ENCODE measurements around the gene FAM72D. TPM values are rescaled to one million over a fixed set of nuclear protein-coding genes. Genes with fewer than 3 reads are reported as not detected.
A peak's percentile ranks its signal among the peaks of the same experiment; 100 is the strongest.
"Not testable (repeated sequence)": the region's sequence is repeated elsewhere in the genome, so short reads cannot be mapped to it uniquely, and the experiment has no call there.

Gene FAM72D
- total RNA-seq, 3 donors from 2014 or later (not counting 1 experiment from before 2014, with no cell fraction given) = 0.39 TPM; not detected in 2

DNA sequence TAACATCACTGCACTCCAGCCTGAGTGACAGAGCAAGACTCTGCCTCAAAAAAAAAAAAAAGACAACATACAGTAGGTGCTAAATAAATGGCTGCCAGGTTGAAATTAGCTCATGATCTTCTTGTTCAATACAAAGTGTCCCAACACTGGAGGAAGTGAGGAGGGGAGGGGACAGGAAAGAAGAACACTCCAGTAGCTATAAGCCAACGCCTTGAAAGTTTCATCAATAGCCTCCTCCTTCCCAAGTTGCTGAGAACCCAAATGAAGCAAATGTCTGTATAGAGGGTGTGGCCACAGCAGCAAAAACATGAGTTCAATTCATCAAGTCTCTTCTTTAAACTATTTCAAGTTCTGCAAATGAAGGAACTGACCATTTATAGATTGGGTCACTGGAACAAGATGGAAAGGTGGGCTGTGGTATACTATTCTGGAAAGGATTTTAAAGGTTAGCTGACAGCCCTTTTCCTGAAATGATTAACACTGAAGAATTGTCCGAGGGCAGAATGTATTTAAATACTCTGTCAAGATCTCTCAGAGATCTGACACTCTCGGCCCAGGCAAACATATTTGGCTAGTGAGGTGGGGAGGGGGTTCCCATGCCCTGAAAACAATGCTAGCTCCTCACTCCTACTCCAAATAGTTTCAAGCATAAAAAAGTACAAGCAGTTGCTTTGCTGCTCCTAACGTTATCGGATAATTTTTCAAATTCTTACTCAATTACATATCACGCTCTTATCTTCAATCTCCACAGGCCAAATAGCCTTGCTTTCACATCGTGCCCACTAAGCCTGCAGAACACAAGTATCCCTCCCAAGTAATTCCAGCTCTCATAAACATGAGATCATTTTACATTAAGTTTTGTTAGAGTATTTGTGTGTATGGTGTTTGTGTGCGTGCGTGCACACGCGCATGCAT is 17.6 kb upstream of the FAM72D start:
- H3K9me3 ChIP-seq (ENCODE audit: control insufficient read depth, insufficient read depth, low read length); H3K36me3 ChIP-seq (ENCODE audit: control insufficient read depth, insufficient read depth, low read length); H3K4me1 Mint-ChIP-seq; H3K4me3 ChIP-seq (ENCODE audit: low read length); ATAC-seq; H3K27me3 ChIP-seq (ENCODE audit: control insufficient read depth, insufficient read depth, low read length); H3K27me3 Mint-ChIP-seq (ENCODE audit: low read depth in 2 of 2); H3K9me3 Mint-ChIP-seq; DNase-seq; intact Hi-C loops (cut with micrococcal nuclease); H3K4me1 ChIP-seq (ENCODE audit: control insufficient read depth, insufficient read depth, low read length); H3K4me3 Mint-ChIP-seq; H3K27ac Mint-ChIP-seq; H3K36me3 Mint-ChIP-seq; H3K27ac ChIP-seq (ENCODE audit: low read length): not testable (repeated sequence)
- WGBS (ENCODE audit: insufficient coverage) = no CpG with 5 or more reads among the region's 11 CpGs

DNA sequence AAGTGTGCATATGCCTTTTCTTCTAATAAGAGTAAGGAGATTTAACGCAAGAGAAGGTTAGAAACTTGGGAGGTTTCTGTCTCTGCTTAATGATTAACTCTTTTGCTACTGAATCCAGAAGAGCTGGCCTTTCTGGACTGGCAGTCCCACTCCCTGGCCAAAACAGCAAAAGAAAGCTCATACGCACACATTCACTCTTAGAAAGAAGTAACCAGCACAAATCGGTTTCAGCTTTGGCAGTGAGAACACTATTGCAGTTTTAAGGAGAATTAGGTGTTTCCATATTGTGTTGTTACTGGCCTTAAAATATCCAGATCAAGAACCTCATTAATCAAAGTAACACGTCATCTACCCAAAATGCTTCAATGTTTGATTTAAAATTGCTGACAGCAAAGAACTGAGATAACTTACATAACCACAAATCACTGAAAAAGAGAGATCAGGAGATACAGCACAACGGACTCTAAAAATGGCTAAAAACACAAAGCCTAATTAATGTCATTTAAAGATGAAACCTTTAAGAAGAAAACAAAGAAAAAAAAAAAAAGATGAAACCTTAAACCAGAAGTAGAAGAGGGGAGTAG is 16.9 kb upstream of the FAM72D start:
- H3K9me3 Mint-ChIP-seq; H3K27ac ChIP-seq (ENCODE audit: low read length); H3K27me3 Mint-ChIP-seq (ENCODE audit: low read depth in 2 of 2); DNase-seq; H3K36me3 Mint-ChIP-seq; H3K4me1 ChIP-seq (ENCODE audit: control insufficient read depth, insufficient read depth, low read length); ATAC-seq; H3K27ac Mint-ChIP-seq; intact Hi-C loops (cut with micrococcal nuclease); H3K4me1 Mint-ChIP-seq; H3K4me3 Mint-ChIP-seq; H3K9me3 ChIP-seq (ENCODE audit: control insufficient read depth, insufficient read depth, low read length); H3K27me3 ChIP-seq (ENCODE audit: control insufficient read depth, insufficient read depth, low read length); H3K4me3 ChIP-seq (ENCODE audit: low read length); H3K36me3 ChIP-seq (ENCODE audit: control insufficient read depth, insufficient read depth, low read length): not testable (repeated sequence)
- WGBS (ENCODE audit: insufficient coverage) = no CpG with 5 or more reads among the region's 5 CpGs

DNA sequence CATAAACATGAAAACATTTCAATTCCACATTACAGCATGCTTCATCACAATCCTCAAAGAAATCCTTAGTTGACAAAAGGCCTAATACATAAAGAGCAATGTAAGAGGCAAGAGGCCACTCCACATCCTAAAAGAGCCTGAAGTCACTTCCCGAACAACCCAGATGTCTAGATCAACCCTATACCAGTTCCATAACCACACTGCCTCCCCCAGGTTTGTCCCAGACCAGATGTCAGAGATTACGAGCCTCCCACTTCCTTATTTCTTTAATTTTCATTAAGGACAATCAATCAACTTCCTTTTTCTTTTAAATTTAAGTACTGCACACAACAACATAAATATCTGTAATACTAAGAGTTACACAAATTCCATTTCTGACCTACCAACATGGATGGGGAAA is 16.0 kb upstream of the FAM72D start:
- intact Hi-C loops (cut with micrococcal nuclease); H3K36me3 Mint-ChIP-seq; H3K27me3 Mint-ChIP-seq (ENCODE audit: low read depth in 2 of 2); H3K4me1 Mint-ChIP-seq; H3K4me3 ChIP-seq (ENCODE audit: low read length); ATAC-seq; H3K4me1 ChIP-seq (ENCODE audit: control insufficient read depth, insufficient read depth, low read length); H3K4me3 Mint-ChIP-seq; H3K9me3 Mint-ChIP-seq; H3K27ac Mint-ChIP-seq; DNase-seq; H3K9me3 ChIP-seq (ENCODE audit: control insufficient read depth, insufficient read depth, low read length); H3K27ac ChIP-seq (ENCODE audit: low read length); H3K27me3 ChIP-seq (ENCODE audit: control insufficient read depth, insufficient read depth, low read length); H3K36me3 ChIP-seq (ENCODE audit: control insufficient read depth, insufficient read depth, low read length): not testable (repeated sequence)
- WGBS (ENCODE audit: insufficient coverage) = 70% methylated on average over 1 of the region's 2 CpGs

DNA sequence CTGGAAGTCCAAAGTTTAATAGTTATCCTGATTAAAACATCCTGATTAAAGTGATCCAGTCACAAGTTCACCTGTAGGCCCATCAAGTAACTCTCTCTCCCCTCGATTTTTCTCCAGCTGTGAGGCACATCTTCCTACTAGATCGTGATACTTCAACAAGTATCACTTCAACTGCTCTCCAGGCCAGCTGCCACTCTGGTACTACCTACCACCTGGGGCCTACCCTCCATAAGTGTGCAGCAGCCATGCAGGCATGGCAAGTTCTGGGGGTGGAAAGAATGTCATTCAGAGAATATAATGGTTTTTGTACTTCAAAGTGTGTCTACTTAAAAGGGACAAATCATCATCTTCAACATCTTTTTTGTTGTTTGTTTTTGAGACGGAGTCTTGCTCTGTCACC is 15.6 kb upstream of the FAM72D start:
- H3K36me3 Mint-ChIP-seq; ATAC-seq; H3K4me1 ChIP-seq (ENCODE audit: control insufficient read depth, insufficient read depth, low read length); H3K9me3 ChIP-seq (ENCODE audit: control insufficient read depth, insufficient read depth, low read length); H3K27me3 Mint-ChIP-seq (ENCODE audit: low read depth in 2 of 2); H3K9me3 Mint-ChIP-seq; H3K4me3 Mint-ChIP-seq; H3K27me3 ChIP-seq (ENCODE audit: control insufficient read depth, insufficient read depth, low read length); H3K27ac Mint-ChIP-seq; H3K27ac ChIP-seq (ENCODE audit: low read length); H3K36me3 ChIP-seq (ENCODE audit: control insufficient read depth, insufficient read depth, low read length); DNase-seq; intact Hi-C loops (cut with micrococcal nuclease); H3K4me1 Mint-ChIP-seq; H3K4me3 ChIP-seq (ENCODE audit: low read length): not testable (repeated sequence)
- WGBS (ENCODE audit: insufficient coverage) = 80% methylated on average over 2 of the region's 3 CpGs

DNA sequence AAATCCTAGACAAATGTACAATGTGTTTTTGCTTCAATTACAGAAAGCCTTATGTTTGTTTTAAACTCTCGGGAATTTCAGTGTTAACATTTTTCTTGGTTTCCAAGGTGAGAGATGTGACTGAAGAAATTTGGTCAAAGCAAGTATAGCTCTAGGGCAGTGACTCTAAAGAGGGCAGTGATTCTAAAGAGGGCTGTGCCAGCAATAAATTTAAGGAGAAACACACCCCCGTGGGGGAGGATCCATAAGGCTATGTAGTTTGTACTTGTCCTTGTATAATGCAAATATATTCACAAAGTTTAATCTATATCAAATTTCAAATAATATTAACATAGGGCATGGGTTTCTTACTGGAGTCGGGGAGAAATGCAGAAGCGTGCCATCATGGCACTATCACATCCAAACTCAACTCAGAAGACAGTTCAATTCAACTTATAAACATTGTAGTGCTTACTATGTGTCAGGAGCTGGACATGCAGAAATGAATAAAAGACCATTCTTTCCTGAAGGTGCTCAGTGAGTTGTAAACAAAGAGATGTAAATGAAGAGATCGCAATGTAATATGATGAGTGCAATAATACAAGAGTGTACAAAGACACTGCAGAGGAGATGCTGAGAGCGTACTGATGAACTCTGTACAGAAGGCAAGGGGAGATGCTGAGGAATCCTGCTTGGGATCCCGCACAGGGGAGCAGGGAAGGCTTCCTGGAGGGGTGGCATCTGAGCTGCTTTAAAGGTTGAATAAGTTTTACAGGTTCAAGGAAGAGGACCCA is 13.1 kb upstream of the FAM72D start:
- ATAC-seq; H3K27ac ChIP-seq (ENCODE audit: low read length); H3K9me3 ChIP-seq (ENCODE audit: control insufficient read depth, insufficient read depth, low read length); H3K4me1 Mint-ChIP-seq; H3K9me3 Mint-ChIP-seq; H3K4me3 Mint-ChIP-seq; intact Hi-C loops (cut with micrococcal nuclease); H3K27ac Mint-ChIP-seq; H3K27me3 Mint-ChIP-seq (ENCODE audit: low read depth in 2 of 2); DNase-seq; H3K27me3 ChIP-seq (ENCODE audit: control insufficient read depth, insufficient read depth, low read length); H3K4me3 ChIP-seq (ENCODE audit: low read length); H3K36me3 Mint-ChIP-seq; H3K4me1 ChIP-seq (ENCODE audit: control insufficient read depth, insufficient read depth, low read length); H3K36me3 ChIP-seq (ENCODE audit: control insufficient read depth, insufficient read depth, low read length): not testable (repeated sequence)
- WGBS (ENCODE audit: insufficient coverage) = 98% methylated on average over 2 of the region's 7 CpGs

DNA sequence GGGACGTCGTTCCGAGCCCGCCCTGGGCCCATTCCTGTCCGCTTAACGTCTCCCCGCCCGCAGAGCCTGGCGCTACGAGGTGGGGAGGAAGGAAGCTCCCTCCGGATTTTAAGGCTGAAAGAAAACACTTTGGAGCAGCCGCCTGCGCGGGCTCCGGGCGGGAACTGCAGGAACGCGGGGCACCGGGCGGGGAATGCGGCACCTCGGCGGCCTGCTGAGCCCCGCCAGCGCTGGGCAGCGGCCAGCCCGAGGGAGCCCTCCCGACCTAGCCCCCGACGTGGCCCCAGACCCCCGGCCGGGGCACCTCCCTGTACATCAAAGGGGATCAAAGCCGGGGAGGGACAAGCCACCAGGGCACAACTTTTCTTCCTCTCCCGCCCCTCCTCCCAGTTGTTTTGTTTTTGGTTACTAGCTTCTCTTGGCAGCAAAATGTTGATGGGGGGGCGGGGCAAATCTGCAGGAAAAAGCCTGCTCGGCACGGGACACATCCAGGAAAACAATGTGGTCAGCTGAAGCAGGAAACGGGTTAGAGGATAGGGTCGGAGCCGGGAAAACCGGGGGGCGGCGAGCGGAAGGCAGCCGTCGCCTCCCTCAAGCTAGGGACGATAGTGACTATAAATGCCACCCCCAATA is 2.1 kb upstream of the FAM72D start:
- DNase-seq = peak in 1 of 2 donors; percentile 2
- H3K27ac ChIP-seq (ENCODE audit: low read length); H3K4me1 ChIP-seq (ENCODE audit: control insufficient read depth, insufficient read depth, low read length); H3K4me3 ChIP-seq (ENCODE audit: low read length); H3K27me3 ChIP-seq (ENCODE audit: control insufficient read depth, insufficient read depth, low read length); H3K36me3 Mint-ChIP-seq; ATAC-seq; intact Hi-C loops (cut with micrococcal nuclease); H3K9me3 ChIP-seq (ENCODE audit: control insufficient read depth, insufficient read depth, low read length); H3K36me3 ChIP-seq (ENCODE audit: control insufficient read depth, insufficient read depth, low read length); H3K9me3 Mint-ChIP-seq; H3K4me1 Mint-ChIP-seq; H3K27me3 Mint-ChIP-seq (ENCODE audit: low read depth in 2 of 2): not testable (repeated sequence)
- WGBS (ENCODE audit: insufficient coverage) = 0% methylated on average over 14 of the region's 47 CpGs
- Mint-ChIP-seq H3K4me3 (peak overlapping the region; percentile 91), H3K27ac (peak overlapping the region in 1 of 2 donors; percentile 68)

DNA sequence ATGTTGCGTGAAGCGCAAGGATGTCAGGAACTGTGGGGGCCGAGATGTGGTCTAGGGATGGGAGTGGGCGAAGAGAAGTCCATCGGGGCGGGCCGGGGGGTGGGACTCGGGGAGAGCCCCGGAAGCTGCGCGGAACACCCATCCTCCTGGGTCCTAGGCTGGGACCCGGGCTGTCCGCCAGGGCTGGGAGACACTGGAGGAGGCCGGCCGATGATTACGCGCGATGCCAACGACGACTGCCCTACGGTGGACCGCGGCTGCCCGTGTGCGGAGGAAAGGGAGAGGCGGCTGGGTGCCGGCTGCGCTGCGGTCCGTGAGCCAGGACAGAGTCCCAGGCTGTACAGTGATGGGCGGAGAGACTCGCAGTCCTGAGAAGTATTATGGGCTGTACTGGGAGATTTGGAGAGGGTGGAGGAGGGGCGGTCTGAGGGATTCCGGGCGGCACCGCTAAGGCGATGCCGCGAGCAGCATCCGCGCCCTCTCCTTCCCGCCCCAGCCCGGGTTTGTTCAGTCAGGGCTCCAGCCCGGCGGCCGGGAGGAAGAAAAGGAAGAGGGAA is 1.0 kb upstream of the FAM72D start:
- H3K36me3 Mint-ChIP-seq; H3K36me3 ChIP-seq (ENCODE audit: control insufficient read depth, insufficient read depth, low read length); H3K27ac ChIP-seq (ENCODE audit: low read length); H3K4me3 Mint-ChIP-seq; H3K4me1 ChIP-seq (ENCODE audit: control insufficient read depth, insufficient read depth, low read length); intact Hi-C loops (cut with micrococcal nuclease); H3K27me3 ChIP-seq (ENCODE audit: control insufficient read depth, insufficient read depth, low read length); H3K9me3 ChIP-seq (ENCODE audit: control insufficient read depth, insufficient read depth, low read length); H3K27me3 Mint-ChIP-seq (ENCODE audit: low read depth in 2 of 2); H3K9me3 Mint-ChIP-seq; H3K4me1 Mint-ChIP-seq; H3K27ac Mint-ChIP-seq: not testable (repeated sequence)
- ATAC-seq (peak in 1 of 3 donors; percentile 2), DNase-seq (peak in 1 of 2 donors; percentile 20)
- WGBS (ENCODE audit: insufficient coverage) = 0% methylated on average over 7 of the region's 46 CpGs
- peak overlapping the region; percentile 42 for H3K4me3 ChIP-seq (ENCODE audit: low read length)

Data from natural killer cell (primary cell).